OCI-LY3 (cell line): ENCODE measurements around the gene ELF2.
A peak's percentile ranks its signal among the peaks of the same experiment; 100 is the strongest.

ENCODE experiments used
- H2AFZ ChIP-seq: fragments of 200-600, 300-600 bp; shearing (Covaris generic); 2 replicates; pipeline ENCODE4 v1.6.0; 2014; ENCODE audit warnings: antibody characterized with exemption, low read depth, low read length
- H3K27ac ChIP-seq: fragments of 200-600, 300-600 bp; sonication (generic); 2 replicates; pipeline ENCODE4 v1.5.1; 2014; ENCODE audit warnings: mild to moderate bottlenecking, low read length, moderate library complexity, mixed read lengths
- H3K27me3 ChIP-seq: fragments of 200-600, 300-600 bp; sonication (generic); 2 replicates; pipeline ENCODE4 v1.6.1; 2014; ENCODE audit warnings: low read depth, low read length, mixed read lengths
- H3K36me3 ChIP-seq: fragments of 200-600, 300-600 bp; sonication (generic); replicated peaks from 2 replicates; pipeline ENCODE3; 2014; ENCODE audit warnings: low read depth, low read length, mixed read lengths
- H3K4me1 ChIP-seq: fragments of 300-600, 200-600 bp; sonication (generic); 2 replicates; pipeline ENCODE4 v1.6.1; 2014; ENCODE audit warnings: low read length, mixed read lengths
- H3K4me2 ChIP-seq: fragments of 200-600, 300-600 bp; sonication (generic); 2 replicates; pipeline ENCODE4 v1.6.1; 2014; ENCODE audit warnings: low read length, mixed read lengths
- H3K4me3 ChIP-seq: fragments of 300-600, 200-600 bp; sonication (generic); 2 replicates; pipeline ENCODE4 v1.5.1; 2014; ENCODE audit warnings: antibody characterized with exemption, mild to moderate bottlenecking, low read length, moderate library complexity
- H3K79me2 ChIP-seq: fragments of 300-600, 200-600 bp; shearing (Covaris generic); 2 replicates; pipeline ENCODE4 v1.6.1; 2014; ENCODE audit warnings: mild to moderate bottlenecking, low read length, mixed read lengths
- H3K9ac ChIP-seq: fragments of 300-600, 200-600 bp; shearing (Covaris generic); 2 replicates; pipeline ENCODE4 v1.6.0; 2014; ENCODE audit warnings: mild to moderate bottlenecking, low read length, moderate library complexity
- H3K9me3 ChIP-seq: fragments of 200-600, 300-600 bp; shearing (Covaris generic); 2 replicates; pipeline ENCODE4 v1.6.1; 2014; ENCODE audit warnings: low read length, mixed read lengths; ENCODE audit not compliant: insufficient read depth
- H4K20me1 ChIP-seq: fragments of 200-600, 300-600 bp; sonication (generic); 2 replicates; pipeline ENCODE4 v1.6.1; 2016; ENCODE audit warnings: low read length, mixed read lengths; ENCODE audit not compliant: insufficient read depth
- EZH2phosphoT487 ChIP-seq: fragments of 200-600 bp; shearing (Covaris generic); IDR thresholded peaks from 2 replicates; pipeline ENCODE4 v1.6.1; 2018; ENCODE audit warnings: antibody characterized with exemption, mixed run types, low read depth
- TF ChIP-seq, protein P1 (sequence below): fragments of 200-600, 300-600 bp; sonication (generic); IDR thresholded peaks from 2 replicates; pipeline ENCODE4 v1.5.1; 2014; ENCODE audit warnings: antibody characterized with exemption, low read length, low read depth

ELF2 gene

DNA sequence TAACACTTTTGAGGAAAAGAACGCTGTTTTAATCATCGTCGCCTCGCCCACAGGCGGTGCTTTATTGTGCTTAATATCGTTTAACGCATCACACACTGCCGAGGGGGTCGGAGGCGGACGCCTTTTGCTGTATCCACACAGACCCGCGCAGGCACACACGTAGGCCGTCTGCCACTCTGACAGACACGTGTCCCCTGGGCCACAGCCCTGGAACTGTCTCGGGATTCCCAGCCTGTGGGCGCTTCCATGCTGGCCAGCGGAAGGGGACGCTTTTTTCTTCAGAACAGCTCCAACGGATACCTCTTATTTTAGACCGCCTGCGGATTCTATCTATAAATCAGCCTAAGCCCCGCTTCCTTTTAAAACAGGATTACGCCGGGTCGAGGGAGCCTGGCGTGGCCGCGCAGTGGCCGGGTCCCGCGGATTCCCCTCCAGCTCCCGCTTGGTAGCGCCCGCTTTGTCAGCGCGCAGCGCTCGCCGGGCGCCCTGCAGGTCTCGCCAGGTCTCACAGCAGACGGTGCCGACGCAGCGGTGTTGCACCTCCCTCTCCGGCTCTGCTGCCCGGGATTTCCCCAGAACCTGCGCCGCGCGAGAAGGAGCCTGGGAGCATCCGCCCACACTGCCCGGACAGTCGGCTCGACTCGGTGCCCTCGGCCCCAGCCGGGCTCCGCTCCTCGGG is 161.6 kb downstream of the ELF2 start, which contains the start of gene NOCT:
TSS of gene NOCT (plus strand) at position 513 of the 679 bp plus-strand sequence. CDS start 201 bp downstream, outside the sequence.
- Histone ChIP-seq H3K79me2 (peaks cover 48% of the 10 kb centered on the region), H4K20me1 (peaks cover 26% of the 10 kb centered on the region), H3K9ac (peak within 1 kb of the TSS; percentile 83), H2AFZ (peak within 1 kb of the TSS; percentile 77), H3K27ac (peak within 1 kb of the TSS; percentile 66), H3K4me3 (peak within 1 kb of the TSS; percentile 80), H3K27me3 (no peaks in the 10 kb centered on the region), H3K4me1 (peaks cover 25% of the 10 kb centered on the region), H3K9me3 (no peaks in the 10 kb centered on the region), H3K4me2 (peak within 1 kb of the TSS; percentile 89), H3K36me3 (peaks cover 15% of the 10 kb centered on the region)
- no peak for TF ChIP-seq EZH2phosphoT487
- TF ChIP-seq, protein P1, sequence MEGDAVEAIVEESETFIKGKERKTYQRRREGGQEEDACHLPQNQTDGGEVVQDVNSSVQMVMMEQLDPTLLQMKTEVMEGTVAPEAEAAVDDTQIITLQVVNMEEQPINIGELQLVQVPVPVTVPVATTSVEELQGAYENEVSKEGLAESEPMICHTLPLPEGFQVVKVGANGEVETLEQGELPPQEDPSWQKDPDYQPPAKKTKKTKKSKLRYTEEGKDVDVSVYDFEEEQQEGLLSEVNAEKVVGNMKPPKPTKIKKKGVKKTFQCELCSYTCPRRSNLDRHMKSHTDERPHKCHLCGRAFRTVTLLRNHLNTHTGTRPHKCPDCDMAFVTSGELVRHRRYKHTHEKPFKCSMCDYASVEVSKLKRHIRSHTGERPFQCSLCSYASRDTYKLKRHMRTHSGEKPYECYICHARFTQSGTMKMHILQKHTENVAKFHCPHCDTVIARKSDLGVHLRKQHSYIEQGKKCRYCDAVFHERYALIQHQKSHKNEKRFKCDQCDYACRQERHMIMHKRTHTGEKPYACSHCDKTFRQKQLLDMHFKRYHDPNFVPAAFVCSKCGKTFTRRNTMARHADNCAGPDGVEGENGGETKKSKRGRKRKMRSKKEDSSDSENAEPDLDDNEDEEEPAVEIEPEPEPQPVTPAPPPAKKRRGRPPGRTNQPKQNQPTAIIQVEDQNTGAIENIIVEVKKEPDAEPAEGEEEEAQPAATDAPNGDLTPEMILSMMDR = no peak

DNA sequence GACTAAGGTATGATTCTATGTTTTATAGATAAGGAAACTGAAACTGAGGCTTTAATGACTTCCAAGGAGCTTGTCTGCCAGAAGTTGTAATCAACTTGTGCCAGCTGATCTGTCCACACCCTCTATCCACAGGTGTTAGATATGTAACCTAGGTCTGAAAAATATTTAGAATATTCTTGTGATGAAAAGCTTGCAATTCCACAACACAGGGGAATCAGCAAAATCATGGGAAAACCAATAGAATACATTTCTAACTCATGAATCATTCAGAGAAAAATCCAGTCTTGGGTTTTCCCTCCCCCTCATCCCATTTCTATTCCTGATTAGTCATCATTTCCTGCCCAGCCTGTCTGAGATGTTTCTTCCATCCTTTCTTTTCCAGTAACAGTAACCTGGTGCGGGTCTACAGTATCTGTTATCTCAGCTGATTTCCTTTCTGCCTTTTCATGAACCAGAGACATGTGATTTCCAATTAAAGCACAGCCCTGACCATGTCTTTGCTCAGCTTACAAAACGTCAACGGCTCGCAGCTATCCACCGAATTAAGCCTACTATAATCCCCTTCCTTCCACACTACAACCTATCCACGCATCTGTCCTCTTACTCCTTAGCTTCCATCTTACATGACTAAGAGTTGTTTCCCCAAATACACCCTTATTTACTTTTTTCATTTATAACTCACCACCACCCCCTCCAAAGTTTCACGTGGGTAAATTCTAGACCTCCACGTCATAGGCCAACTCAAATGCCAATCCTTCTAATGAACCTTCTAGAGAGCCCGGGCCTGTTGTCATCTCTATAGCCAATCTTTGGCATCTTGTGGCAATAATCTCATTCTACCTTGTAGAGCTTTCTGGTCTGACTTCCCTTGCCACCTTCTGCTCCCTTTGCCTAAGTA is 162.4 kb downstream of the ELF2 start:
- peak overlapping the region; percentile 89 for H3K4me2 ChIP-seq
- peaks cover 9% of the 10 kb centered on the region for H3K36me3 ChIP-seq
- peak overlapping the region; percentile 66 for H3K27ac ChIP-seq
- H3K79me2 ChIP-seq = peaks cover 40% of the 10 kb centered on the region
- peaks cover 25% of the 10 kb centered on the region for H3K4me1 ChIP-seq
- TF ChIP-seq EZH2phosphoT487 = no peak
- TF ChIP-seq, protein P1 = no peak
- peak overlapping the region; percentile 80 for H3K4me3 ChIP-seq
- no peaks in the 10 kb centered on the region for H3K9me3 ChIP-seq
- peaks cover 18% of the 10 kb centered on the region for H4K20me1 ChIP-seq
- H2AFZ ChIP-seq = peak overlapping the region; percentile 77
- no peaks in the 10 kb centered on the region for H3K27me3 ChIP-seq
- peak overlapping the region; percentile 83 for H3K9ac ChIP-seq

DNA sequence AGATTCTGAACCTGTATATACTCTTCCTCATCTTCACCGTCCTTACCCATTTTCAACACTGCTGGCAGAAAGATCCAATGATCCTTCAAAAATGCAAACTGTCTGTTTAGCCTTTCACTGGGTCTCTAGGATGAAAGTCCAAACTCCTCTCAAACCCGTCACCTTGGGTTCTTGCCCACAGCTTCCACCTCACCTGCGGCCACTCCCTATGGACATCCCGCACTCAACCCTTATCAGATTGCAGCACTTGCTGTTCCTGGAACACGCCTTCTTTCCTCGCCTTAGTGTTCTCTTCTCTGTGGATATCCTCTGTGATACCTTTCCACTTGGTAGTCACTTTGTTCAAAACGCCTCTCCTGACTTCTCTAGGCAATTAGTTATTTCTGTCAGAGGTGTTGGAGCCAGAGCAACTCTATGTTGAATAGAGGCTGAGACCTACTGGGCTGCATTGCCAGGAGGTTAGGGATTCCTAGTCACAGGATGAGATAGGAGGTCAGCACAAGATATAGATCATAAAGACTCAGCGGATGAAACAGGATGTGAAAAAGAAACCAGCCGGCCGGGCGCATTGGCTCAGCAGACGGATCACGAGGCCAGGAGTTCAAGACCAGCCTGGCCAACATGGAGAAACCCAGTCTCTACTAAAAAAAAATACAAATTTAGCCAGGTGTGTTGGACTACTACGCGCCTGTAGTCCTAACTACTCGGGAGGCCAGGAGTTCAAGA is 165.6 kb downstream of the ELF2 start:
- Histone ChIP-seq H3K79me2 (peaks cover 8% of the 10 kb centered on the region), H3K9ac (no peak overlapping the region), H3K36me3 (peaks cover 3% of the 10 kb centered on the region), H4K20me1 (no peaks in the 10 kb centered on the region), H3K9me3 (peaks cover 6% of the 10 kb centered on the region), H3K27me3 (no peaks in the 10 kb centered on the region), H3K27ac (no peak overlapping the region), H3K4me3 (no peak overlapping the region), H2AFZ (no peak overlapping the region), H3K4me1 (peaks cover 15% of the 10 kb centered on the region), H3K4me2 (no peak overlapping the region)
- no peak for TF ChIP-seq EZH2phosphoT487
- TF ChIP-seq, protein P1 = no peak
